Measurements from ENCODE around the gene EPHA4. TPM values are rescaled to one million over a fixed set of nuclear protein-coding genes. Genes with fewer than 3 reads are reported as not detected.

EPHA4 gene
- total RNA-seq: 31.9 TPM
- long read RNA-seq, full-length matches to known transcripts: 3 of 8 reads
- long read RNA-seq, partial matches to known transcripts: 1 of 8 reads
- long read RNA-seq, other reads (novel, unspliced or antisense): 4 of 8 reads

DNA sequence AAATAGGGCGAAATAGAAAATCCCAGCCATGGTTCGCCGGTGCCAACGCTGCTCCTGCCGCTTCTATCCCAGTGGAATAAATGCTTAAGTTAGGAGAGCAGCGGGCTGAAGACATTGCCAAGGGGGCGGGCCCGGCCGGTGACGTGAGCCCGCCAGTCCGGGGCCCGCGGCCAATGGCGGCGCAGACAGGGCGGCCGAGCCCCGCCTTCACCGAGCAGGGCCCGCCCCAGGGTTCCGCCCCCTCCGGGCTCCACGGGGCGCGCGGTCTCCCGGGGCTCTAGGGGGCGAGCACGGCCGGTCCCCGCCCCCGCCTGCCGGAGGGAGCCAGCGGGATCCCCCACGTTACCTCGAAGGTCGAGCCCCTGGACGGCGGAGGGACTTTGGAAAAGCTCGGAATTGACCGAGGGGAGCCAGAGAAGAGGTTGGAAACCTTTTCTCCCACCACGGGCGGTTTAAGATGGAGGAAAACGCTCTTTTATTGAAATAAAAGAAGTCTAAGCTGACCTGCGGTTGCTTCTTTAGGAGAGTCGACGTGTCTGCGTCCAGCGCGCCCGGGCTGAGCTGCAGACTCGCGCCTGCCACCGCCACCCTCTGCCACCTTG is at the start of gene EPHA4:
TSS of gene EPHA4 (minus strand) at position 86 of the 602 bp plus-strand sequence. CDS start at position 30, 56 bp downstream.
- H3K4me3 ChIP-seq: peak within 1 kb of the TSS; percentile 74
- ATAC-seq (peak; percentile 94), DNase-seq (peak; percentile 92)
- H3K27me3 ChIP-seq: peaks cover 34% of the 10 kb centered on the region
- peak within 1 kb of the TSS; percentile 81 for H3K27ac ChIP-seq
- no peaks in the 10 kb centered on the region for H3K9me3 ChIP-seq
- H3K4me1 ChIP-seq: peaks cover 3% of the 10 kb centered on the region
- no peaks in the 10 kb centered on the region for H3K36me3 ChIP-seq
- TF ChIP-seq, protein P1, sequence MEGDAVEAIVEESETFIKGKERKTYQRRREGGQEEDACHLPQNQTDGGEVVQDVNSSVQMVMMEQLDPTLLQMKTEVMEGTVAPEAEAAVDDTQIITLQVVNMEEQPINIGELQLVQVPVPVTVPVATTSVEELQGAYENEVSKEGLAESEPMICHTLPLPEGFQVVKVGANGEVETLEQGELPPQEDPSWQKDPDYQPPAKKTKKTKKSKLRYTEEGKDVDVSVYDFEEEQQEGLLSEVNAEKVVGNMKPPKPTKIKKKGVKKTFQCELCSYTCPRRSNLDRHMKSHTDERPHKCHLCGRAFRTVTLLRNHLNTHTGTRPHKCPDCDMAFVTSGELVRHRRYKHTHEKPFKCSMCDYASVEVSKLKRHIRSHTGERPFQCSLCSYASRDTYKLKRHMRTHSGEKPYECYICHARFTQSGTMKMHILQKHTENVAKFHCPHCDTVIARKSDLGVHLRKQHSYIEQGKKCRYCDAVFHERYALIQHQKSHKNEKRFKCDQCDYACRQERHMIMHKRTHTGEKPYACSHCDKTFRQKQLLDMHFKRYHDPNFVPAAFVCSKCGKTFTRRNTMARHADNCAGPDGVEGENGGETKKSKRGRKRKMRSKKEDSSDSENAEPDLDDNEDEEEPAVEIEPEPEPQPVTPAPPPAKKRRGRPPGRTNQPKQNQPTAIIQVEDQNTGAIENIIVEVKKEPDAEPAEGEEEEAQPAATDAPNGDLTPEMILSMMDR (IDR thresholded peaks at IDR 0.05): peak; percentile 29
- intact Hi-C loops (cut with DNase I): loop anchor here (5.0 kb wide), 1 partner anchor 880 kb away; no protein-coding TSS in a partner anchor

GRCh38 chr2:221618007-221618406 is 45.9 kb upstream of the EPHA4 start:
- no peaks in the 10 kb centered on the region for H3K36me3 ChIP-seq
- H3K27me3 ChIP-seq: no peaks in the 10 kb centered on the region
- TF ChIP-seq, protein P1 (IDR thresholded peaks at IDR 0.05): no peak
- intact Hi-C loops (cut with DNase I): no loop called here
- DNase-seq: no peak
- no peak overlapping the region for H3K4me3 ChIP-seq
- H3K9me3 ChIP-seq: no peaks in the 10 kb centered on the region
- ATAC-seq: no peak
- H3K4me1 ChIP-seq: no peaks in the 10 kb centered on the region
- no peak overlapping the region for H3K27ac ChIP-seq

DNA sequence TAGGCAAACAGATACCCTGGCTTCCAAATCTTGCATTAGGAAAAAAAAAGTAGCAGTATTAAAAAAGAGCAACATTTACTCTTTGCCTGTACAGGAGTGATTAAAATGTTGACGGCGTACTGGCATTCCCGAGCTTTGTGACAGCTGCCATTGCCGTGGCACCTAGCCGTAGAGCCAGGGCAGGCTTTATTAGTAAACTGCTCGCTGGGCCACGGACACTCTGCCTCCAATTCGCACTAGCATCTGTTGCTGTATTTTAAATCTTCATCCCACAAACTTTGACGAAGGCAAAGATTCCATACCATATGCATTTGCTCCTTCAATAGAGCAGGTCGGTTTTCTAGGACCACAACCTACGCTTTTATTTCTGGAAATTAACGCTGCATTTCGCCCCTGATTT is 44.5 kb upstream of the EPHA4 start:
- Histone ChIP-seq H3K4me1 (no peaks in the 10 kb centered on the region), H3K27ac (no peak overlapping the region), H3K36me3 (no peaks in the 10 kb centered on the region), H3K4me3 (no peak overlapping the region), H3K9me3 (no peaks in the 10 kb centered on the region), H3K27me3 (no peaks in the 10 kb centered on the region)
- TF ChIP-seq, protein P1 (IDR thresholded peaks at IDR 0.05): no peak
- no peak for ATAC-seq
- no peak for DNase-seq
- intact Hi-C loops (cut with DNase I): no loop called here

DNA sequence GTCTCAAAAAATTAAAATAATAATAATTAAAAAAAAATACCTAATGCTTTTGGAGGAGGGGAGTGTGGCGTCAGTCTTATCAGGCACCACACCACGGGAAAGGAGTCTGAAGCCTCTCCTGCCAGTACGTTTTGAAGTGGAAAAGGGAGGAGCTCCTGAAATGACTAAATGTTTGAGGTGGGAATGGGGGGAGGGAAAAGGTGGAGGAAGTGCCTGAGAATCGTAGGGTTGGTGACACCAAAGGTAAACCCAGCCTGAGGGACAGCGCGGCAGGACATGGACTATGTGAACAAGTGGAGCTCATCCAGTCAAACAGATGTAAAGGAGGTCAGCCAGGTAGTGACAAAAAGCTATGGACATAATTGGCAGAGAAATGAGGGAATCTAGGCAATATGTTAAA is 42.2 kb upstream of the EPHA4 start:
- Histone ChIP-seq H3K9me3 (no peaks in the 10 kb centered on the region), H3K36me3 (no peaks in the 10 kb centered on the region), H3K27ac (no peak overlapping the region), H3K4me1 (no peaks in the 10 kb centered on the region), H3K4me3 (peak overlapping the region; percentile 26), H3K27me3 (no peaks in the 10 kb centered on the region)
- DNase-seq (no peak), ATAC-seq (peak; percentile 79)
- TF ChIP-seq, protein P1 (IDR thresholded peaks at IDR 0.05): no peak
- intact Hi-C loops (cut with DNase I): no loop called here

DNA sequence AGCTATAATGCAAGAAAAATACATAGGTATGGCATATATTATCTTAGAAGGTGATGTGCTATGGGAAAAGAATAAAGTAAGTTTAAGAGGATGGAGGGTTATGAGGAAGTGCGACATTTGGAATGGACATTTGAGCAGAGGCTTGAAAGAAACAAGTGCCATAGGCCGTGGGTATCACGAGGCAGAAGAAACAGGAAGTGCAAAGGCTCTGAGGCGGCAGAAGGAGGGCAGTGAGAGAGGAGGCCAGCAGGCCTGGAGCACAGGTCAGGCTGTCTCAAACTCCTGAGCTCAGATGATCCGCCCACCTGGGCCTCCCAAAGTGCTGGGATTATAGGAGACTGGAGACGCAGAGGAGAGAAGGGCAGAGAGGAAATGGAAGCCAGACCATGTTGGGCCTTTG is 40.7 kb upstream of the EPHA4 start:
- ATAC-seq: no peak
- Histone ChIP-seq H3K9me3 (no peaks in the 10 kb centered on the region), H3K4me1 (no peaks in the 10 kb centered on the region), H3K27ac (no peak overlapping the region), H3K4me3 (no peak overlapping the region), H3K27me3 (no peaks in the 10 kb centered on the region), H3K36me3 (no peaks in the 10 kb centered on the region)
- TF ChIP-seq, protein P1 (IDR thresholded peaks at IDR 0.05): no peak
- intact Hi-C loops (cut with DNase I): no loop called here
- no peak for DNase-seq

Measured in upper lobe of right lung (tissue), 1 donor.